Fibroblast of mammary gland (primary cell): Measurements from ENCODE around the gene SRSF1.

Experiments
- DNase-seq: peaks from one replicate; pipeline ENCODE4 v3.0.0-alpha.2; 2010; ENCODE audit warnings: low read depth
- H3K4me3 ChIP-seq: 2 replicates; pipeline ENCODE4 v1.5.1; 2011; ENCODE audit warnings: low read depth, mild to moderate bottlenecking, low read length, moderate library complexity; ENCODE audit not compliant: control insufficient read depth
- TF ChIP-seq, protein P1 (sequence below): conservative IDR thresholded peaks from 2 replicates; pipeline ENCODE4 v1.5.1; 2011; ENCODE audit warnings: low read depth, low read length, inconsistent platforms; ENCODE audit not compliant: control insufficient read depth, insufficient read depth

Gene SRSF1

DNA sequence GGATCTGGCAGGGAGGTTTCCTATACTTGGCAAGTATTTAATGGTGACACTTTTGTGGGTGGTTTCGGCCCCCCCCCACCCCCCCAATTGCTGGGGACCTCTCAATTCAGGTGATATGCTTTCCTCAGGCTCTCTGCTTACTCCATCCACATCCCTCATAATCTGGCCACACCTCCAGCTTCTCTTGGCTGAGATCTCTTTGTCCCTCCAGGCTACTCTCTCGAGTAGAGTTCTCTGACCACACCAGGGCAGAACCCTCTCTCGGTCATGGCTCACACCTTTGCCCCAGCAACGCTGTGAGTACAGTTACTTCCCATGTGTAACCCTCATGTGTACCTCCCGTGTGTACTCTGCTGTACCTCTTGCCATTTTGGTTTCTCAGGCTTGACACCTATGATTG, 34.1 kb upstream of the SRSF1 start:
- TF ChIP-seq, protein P1, sequence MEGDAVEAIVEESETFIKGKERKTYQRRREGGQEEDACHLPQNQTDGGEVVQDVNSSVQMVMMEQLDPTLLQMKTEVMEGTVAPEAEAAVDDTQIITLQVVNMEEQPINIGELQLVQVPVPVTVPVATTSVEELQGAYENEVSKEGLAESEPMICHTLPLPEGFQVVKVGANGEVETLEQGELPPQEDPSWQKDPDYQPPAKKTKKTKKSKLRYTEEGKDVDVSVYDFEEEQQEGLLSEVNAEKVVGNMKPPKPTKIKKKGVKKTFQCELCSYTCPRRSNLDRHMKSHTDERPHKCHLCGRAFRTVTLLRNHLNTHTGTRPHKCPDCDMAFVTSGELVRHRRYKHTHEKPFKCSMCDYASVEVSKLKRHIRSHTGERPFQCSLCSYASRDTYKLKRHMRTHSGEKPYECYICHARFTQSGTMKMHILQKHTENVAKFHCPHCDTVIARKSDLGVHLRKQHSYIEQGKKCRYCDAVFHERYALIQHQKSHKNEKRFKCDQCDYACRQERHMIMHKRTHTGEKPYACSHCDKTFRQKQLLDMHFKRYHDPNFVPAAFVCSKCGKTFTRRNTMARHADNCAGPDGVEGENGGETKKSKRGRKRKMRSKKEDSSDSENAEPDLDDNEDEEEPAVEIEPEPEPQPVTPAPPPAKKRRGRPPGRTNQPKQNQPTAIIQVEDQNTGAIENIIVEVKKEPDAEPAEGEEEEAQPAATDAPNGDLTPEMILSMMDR: no peak
- no peak overlapping the region for H3K4me3 ChIP-seq
- no peak for DNase-seq

- TF ChIP-seq, protein P1: no peak
- no peak overlapping the region for H3K4me3 ChIP-seq
- no peak for DNase-seq
Measured at GRCh38 chr17:58040386-58040785, 33.3 kb upstream of the SRSF1 start.

DNA sequence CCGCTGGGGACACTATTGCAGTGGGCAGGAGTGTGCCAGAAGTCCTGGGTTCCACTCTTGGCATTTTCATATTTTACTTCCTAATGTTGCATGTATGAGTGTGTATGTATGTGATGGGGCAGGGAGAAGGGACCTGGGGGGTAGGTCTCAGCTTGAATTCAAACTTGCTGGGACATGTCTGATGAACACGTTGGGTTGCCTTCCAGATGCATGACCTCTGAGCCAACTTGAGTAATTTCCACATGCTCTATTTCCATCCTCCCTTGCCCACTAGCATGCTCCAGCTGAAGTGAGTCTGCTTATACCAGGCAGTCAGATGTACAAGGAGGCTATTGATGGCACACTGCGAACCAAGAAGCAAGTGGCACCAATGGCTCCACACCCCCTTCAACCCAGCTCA, 32.9 kb upstream of the SRSF1 start:
- TF ChIP-seq, protein P1: no peak
- no peak for DNase-seq
- no peak overlapping the region for H3K4me3 ChIP-seq

GRCh38 chr17:58032691-58033415, 25.8 kb upstream of the SRSF1 start:
- H3K4me3 ChIP-seq: no peak overlapping the region
- TF ChIP-seq, protein P1: no peak
- no peak for DNase-seq

DNA sequence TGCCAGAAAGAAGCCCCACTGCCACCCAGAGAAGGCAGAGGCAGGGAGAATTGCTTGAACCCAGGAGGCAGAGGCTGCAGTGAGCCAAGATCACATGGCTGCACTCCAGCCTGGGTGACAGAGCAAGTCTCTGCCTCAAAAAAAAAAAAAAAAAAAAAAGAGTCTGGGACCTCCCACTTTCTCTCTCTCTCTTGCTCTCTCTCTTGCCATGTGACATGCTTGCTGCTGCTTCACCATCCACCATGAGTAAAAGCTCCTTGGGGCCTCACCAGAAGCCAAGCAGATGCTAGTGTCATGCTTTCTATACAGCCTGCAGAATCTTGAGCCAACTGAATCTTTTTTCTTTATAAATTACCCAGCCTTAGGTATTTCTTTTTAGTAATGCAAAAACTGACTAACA, 21.5 kb upstream of the SRSF1 start:
- TF ChIP-seq, protein P1: no peak
- H3K4me3 ChIP-seq: no peak overlapping the region
- no peak for DNase-seq

GRCh38 chr17:58020401-58020800, 13.4 kb upstream of the SRSF1 start:
- no peak for DNase-seq
- H3K4me3 ChIP-seq: no peak overlapping the region
- TF ChIP-seq, protein P1: no peak
